ENCODE results near the gene FRMPD2. TPM values are rescaled to one million over a fixed set of nuclear protein-coding genes. Genes with fewer than 3 reads are reported as not detected.

The FRMPD2 gene
- total RNA-seq, 1 experiment from 2014 or later, result 0.44 TPM

GRCh38 chr10:48258105-48258504 is 16.4 kb downstream of the FRMPD2 start:
- DNase-seq, result no peak
- Histone ChIP-seq H3K14ac (ENCODE audit: insufficient read depth, low read length) (no peak overlapping the region), H2BK15ac (ENCODE audit: low read depth, low read length) (no peak overlapping the region), H4K5ac (ENCODE audit: insufficient read length, low read depth, low read length) (no peak overlapping the region), H3K56ac (ENCODE audit: insufficient read length, low read depth, low read length) (no peak overlapping the region), H3K4ac (ENCODE audit: low read depth, low read length) (no peak overlapping the region), H2BK5ac (ENCODE audit: insufficient read length, low read length) (no peak overlapping the region), H2AK5ac (ENCODE audit: insufficient read length, low read length) (no peak overlapping the region), H3K9ac (ENCODE audit: extremely low read depth, insufficient read length, low read length) (no peak overlapping the region), H3K23ac (ENCODE audit: insufficient read length, low read depth, low read length) (no peak overlapping the region), H3K23me2 (ENCODE audit: insufficient read length, low read depth, low read length, poor library complexity, severe bottlenecking) (no peaks in the 10 kb centered on the region), H2BK20ac (ENCODE audit: low read depth, low read length, poor library complexity, severe bottlenecking) (no peak overlapping the region), H3K18ac (ENCODE audit: insufficient read length, low read depth, low read length) (no peak overlapping the region), H3K4me2 (ENCODE audit: insufficient read depth, insufficient read length, low read length) (no peak overlapping the region), H3K9me3 (ENCODE audit: control insufficient read depth, low read depth, low read length) (no peaks in the 10 kb centered on the region), H3K79me2 (ENCODE audit: insufficient read depth, low read length) (no peaks in the 10 kb centered on the region), H2BK120ac (ENCODE audit: low read depth, low read length, poor library complexity, severe bottlenecking) (no peak overlapping the region), H2BK12ac (ENCODE audit: insufficient read length, low read depth, low read length) (no peak overlapping the region), H4K20me1 (ENCODE audit: control insufficient read depth, insufficient read depth, insufficient read length) (no peaks in the 10 kb centered on the region), H2AFZ (ENCODE audit: low read length) (no peak overlapping the region), H4K8ac (replicated peaks; ENCODE audit: insufficient read length, low read depth, low read length) (no peak overlapping the region), H3T11ph (ENCODE audit: low read length) (no peak overlapping the region), H3K27ac (ENCODE audit: insufficient read length, low read depth, low read length) (no peak overlapping the region), H3K79me1 (ENCODE audit: insufficient read depth, low read depth, low read length, poor library complexity, severe bottlenecking) (no peaks in the 10 kb centered on the region), H4K91ac (ENCODE audit: insufficient read length, low read depth, low read length) (no peak overlapping the region), H3K27me3 (ENCODE audit: insufficient read depth, low read length) (no peaks in the 10 kb centered on the region), H3K4me1 (ENCODE audit: insufficient read depth, low read length) (no peaks in the 10 kb centered on the region)
- H3K4me3 Mint-ChIP-seq, result no peak overlapping the region; a peak in 1 of 5 replicates
- H3K27me3 Mint-ChIP-seq (ENCODE audit: low read depth), result peaks cover 2% of the 10 kb centered on the region; the same call in 1 of the 2 replicates
- H3K27ac Mint-ChIP-seq, result no peak overlapping the region; a peak in 1 of 7 replicates
- H3K4me1 Mint-ChIP-seq, result peaks cover 14 to 20% of the 10 kb centered on the region in 2 experiments
- no CpG with 5 or more reads among the region's 1 CpG for WGBS (ENCODE audit: extremely low coverage, insufficient read length, low lambda C conversion rate)
- H3K36me3 Mint-ChIP-seq (ENCODE audit: insufficient read depth in 1 of 3, low read depth in 3 of 3), result no peaks in the 10 kb centered on the region
- TF ChIP-seq, protein P1, sequence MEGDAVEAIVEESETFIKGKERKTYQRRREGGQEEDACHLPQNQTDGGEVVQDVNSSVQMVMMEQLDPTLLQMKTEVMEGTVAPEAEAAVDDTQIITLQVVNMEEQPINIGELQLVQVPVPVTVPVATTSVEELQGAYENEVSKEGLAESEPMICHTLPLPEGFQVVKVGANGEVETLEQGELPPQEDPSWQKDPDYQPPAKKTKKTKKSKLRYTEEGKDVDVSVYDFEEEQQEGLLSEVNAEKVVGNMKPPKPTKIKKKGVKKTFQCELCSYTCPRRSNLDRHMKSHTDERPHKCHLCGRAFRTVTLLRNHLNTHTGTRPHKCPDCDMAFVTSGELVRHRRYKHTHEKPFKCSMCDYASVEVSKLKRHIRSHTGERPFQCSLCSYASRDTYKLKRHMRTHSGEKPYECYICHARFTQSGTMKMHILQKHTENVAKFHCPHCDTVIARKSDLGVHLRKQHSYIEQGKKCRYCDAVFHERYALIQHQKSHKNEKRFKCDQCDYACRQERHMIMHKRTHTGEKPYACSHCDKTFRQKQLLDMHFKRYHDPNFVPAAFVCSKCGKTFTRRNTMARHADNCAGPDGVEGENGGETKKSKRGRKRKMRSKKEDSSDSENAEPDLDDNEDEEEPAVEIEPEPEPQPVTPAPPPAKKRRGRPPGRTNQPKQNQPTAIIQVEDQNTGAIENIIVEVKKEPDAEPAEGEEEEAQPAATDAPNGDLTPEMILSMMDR (conservative IDR thresholded peaks at IDR 0.05), result no peak
- no peaks in the 10 kb centered on the region for H3K9me3 Mint-ChIP-seq

All from H9 (cell line).